GM12864 (cell line): Measurements from ENCODE around the gene FZR1.
A peak's percentile ranks its signal among the peaks of the same experiment; 100 is the strongest.

Experiments used
- DNase-seq: peaks from one replicate; pipeline ENCODE4 v3.0.0-alpha.2; 2011; ENCODE audit warnings: low read depth
- H3K4me3 ChIP-seq: 2 replicates; pipeline ENCODE4 v1.5.1; 2011; ENCODE audit warnings: mild to moderate bottlenecking, low read depth, low read length, control low read depth
- TF ChIP-seq, protein P1 (sequence below): IDR thresholded peaks from 2 replicates; pipeline ENCODE4 v1.5.1; 2011; ENCODE audit warnings: low read depth, mild to moderate bottlenecking, moderate library complexity, low read length, control low read depth, inconsistent platforms; ENCODE audit errors: missing control alignments

FZR1 gene

DNA sequence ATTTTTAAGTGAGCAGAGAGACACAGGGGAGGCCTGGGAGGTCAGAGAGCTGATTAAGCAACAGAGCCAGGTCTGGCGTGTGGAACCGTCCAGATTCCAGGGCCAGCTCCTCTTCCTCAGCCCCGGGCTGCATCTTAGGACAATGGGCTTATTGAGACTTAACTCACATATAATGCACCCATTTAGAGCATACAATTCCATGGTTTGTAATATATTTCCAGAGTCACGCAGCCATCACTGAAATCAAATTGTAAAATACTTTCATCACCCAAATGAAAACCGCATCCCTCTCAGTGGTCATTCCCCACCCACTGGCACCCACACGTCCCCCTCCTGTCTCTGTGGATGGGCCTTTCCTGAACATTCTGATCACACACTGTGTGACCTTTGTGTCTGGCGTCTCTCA, 64.5 kb downstream of the FZR1 start:
- no peak overlapping the region for H3K4me3 ChIP-seq
- TF ChIP-seq, protein P1, sequence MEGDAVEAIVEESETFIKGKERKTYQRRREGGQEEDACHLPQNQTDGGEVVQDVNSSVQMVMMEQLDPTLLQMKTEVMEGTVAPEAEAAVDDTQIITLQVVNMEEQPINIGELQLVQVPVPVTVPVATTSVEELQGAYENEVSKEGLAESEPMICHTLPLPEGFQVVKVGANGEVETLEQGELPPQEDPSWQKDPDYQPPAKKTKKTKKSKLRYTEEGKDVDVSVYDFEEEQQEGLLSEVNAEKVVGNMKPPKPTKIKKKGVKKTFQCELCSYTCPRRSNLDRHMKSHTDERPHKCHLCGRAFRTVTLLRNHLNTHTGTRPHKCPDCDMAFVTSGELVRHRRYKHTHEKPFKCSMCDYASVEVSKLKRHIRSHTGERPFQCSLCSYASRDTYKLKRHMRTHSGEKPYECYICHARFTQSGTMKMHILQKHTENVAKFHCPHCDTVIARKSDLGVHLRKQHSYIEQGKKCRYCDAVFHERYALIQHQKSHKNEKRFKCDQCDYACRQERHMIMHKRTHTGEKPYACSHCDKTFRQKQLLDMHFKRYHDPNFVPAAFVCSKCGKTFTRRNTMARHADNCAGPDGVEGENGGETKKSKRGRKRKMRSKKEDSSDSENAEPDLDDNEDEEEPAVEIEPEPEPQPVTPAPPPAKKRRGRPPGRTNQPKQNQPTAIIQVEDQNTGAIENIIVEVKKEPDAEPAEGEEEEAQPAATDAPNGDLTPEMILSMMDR = no peak
- DNase-seq = no peak

DNA sequence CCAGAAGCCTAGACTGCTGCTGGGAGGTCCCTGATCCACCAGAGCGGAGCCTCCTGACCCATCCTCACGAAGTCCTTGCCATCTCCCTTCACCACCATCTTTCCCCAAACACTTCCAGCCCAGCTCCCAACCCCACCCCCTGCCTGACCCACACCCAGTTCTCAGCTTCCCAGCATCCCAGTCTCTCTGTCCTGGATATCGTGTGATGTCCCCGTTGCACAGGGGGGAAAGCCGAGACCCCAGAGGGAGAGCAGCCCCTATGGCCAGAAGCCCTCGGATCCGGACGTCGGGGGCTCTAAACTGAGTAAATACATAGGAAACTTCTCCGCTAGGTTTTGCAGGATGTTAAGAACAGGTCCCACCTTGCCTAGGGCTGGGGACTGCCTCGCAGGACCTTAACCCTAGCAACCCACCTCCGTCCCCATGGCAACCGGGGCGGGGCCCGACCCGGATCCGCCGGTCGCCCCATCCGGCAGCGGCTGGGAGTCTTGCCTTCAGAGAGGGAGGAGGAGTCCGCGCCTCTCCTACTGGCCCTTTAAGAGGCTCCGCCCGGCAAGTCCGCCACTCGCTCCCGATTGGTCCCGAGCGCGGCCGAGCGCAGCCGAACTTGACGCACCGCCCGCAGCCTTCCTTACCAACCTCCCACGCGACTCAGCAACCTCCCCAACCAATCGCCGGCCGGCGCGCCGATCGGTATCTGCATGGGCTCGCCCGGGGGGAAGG, 66.2 kb downstream of the FZR1 start:
- peak overlapping the region; percentile 53 for H3K4me3 ChIP-seq
- peak; percentile 99 for DNase-seq
- TF ChIP-seq, protein P1 = no peak

DNA sequence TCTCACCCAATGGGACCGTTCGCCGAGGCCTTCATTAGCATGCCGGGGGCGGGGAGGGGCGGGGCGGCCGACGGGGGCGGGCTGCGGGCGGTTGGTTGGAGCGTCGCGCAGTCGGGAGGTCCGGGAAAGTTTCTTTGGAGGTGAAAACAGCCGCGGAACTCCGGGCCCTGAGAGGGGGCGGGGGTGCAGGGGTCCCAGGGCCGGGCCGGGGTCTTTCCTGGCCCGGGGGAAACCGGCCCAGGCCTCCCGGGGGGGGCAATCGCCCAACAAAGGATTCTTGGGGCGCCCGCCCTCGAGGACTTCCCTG, 66.7 kb downstream of the FZR1 start, which contains the start of gene HMG20B:
TSS of gene HMG20B (plus strand) at position 90 of the 307 bp plus-strand sequence. CDS start 366 bp downstream, outside the sequence.
- peak within 1 kb of the TSS; percentile 97 for H3K4me3 ChIP-seq
- DNase-seq = no peak
- TF ChIP-seq, protein P1 = no peak

DNA sequence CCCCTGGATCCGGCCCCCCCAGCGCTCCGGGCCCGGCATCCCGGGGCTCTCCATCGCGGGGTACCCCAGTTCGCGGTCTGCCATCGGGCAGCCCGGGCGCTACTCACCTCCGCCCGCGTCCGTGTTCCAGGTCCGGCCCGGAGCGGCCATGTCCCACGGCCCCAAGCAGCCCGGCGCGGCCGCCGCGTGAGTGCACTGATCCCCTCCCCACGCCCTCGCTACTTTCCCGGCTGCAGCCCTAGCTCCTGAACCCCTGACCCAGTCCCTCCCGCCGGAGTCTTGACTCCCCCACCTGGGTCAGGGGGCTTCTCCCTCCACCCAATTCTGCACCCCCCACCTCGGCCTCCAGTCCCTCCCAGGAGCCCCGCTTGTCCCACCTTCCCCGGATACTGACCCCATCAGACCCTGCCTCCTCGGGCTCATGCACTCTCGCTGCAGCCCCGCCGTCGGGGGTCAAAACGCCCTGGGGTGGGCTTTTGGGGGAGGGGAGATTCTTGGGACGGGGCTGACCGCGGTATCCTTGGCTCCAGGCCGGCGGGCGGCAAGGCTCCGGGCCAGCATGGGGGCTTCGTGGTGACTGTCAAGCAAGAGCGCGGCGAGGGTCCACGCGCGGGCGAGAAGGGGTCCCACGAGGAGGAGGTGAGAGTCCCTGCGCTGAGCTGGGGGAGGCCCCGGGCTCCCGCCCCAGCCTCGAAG, 67.2 kb downstream of the FZR1 start:
- H3K4me3 ChIP-seq = peak overlapping the region; percentile 97
- no peak for DNase-seq
- TF ChIP-seq, protein P1 = no peak

DNA sequence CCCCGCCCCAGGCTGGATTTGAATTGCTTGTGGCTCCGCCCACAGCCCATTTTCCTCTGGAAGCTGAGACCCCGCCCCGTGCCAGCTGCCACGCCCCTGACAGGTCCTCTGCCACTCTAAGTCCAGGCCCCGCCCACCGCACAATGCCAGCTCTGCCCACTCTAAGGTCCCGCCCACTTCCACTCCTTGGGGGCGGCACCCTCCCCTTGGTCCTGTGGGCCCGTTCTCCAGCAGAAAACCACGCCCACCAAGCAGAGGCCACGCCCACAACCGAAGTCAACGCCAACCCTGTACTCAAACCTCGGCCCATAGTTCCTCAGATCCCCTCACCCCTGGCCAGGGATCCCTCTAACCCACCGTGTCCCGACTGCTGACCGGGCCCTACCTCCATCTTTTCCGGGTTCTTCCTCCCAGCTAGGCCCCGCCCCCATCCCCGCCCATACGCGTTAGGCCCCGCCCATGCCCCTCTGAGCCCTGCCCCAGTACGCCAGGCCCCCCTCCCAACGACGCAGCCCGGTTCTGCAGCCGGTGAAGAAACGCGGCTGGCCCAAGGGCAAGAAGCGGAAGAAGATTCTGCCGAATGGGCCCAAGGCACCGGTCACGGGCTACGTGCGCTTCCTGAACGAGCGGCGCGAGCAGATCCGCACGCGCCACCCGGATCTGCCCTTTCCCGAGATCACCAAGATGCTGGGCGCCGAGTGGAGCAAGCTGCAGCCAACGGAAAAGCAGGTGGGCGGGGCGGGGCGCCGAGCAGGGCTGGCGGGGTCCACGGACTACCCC, 67.9 kb downstream of the FZR1 start:
- DNase-seq = peak; percentile 85
- peak overlapping the region; percentile 97 for H3K4me3 ChIP-seq
- TF ChIP-seq, protein P1 = no peak

DNA sequence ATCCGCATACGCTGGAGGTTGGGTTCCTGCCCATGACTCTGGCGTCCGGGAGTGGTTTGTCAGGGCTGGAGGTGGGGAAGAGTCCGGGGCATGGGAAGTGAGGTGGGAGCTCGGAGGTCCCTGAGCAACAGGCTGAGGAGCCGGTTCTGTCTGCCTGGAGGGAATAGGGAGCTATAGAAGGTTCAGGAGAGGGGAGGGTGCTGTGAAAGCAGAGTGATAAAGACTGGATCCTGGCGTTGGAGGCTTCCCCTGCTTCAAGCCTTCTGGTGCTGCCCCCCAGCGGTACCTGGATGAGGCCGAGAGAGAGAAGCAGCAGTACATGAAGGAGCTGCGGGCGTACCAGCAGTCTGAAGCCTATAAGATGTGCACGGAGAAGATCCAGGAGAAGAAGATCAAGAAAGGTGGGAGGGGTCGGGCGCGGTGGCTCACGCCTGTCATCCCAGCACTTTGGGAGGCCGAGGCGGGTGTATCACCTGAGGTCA, 69.2 kb downstream of the FZR1 start:
- H3K4me3 ChIP-seq = no peak overlapping the region
- no peak for DNase-seq
- TF ChIP-seq, protein P1 = peak; percentile 58
